H9 (cell line): ENCODE measurements around the gene GRAP2. TPM values are rescaled to one million over a fixed set of nuclear protein-coding genes. Genes with fewer than 3 reads are reported as not detected.

Experiments
- DNase-seq: peaks from one replicate; pipeline ENCODE4 v3.0.0-alpha.2; 2017
- H2AFZ ChIP-seq: one replicate; pipeline ENCODE4 v1.6.1; 2013; ENCODE audit warnings: mild to moderate bottlenecking, low read length, control low read depth, moderate library complexity
- H2AK5ac ChIP-seq: 2 replicates; pipeline ENCODE4 v1.6.1; 2013; ENCODE audit warnings: low read length, control low read depth, mixed read lengths; ENCODE audit not compliant: insufficient read length
- H2BK120ac ChIP-seq: one replicate; pipeline ENCODE4 v1.6.1; 2013; ENCODE audit warnings: low read depth, mild to moderate bottlenecking, low read length, control low read depth, inconsistent platforms; ENCODE audit not compliant: poor library complexity, severe bottlenecking
- H2BK12ac ChIP-seq: 2 replicates; pipeline ENCODE4 v1.6.1; 2013; ENCODE audit warnings: low read length, control low read depth, mixed read lengths, low read depth; ENCODE audit not compliant: insufficient read length
- H2BK15ac ChIP-seq: 2 replicates; pipeline ENCODE4 v1.6.1; 2013; ENCODE audit warnings: low read depth, low read length, control low read depth
- H2BK20ac ChIP-seq: one replicate; pipeline ENCODE4 v1.6.1; 2013; ENCODE audit warnings: low read depth, mild to moderate bottlenecking, low read length, control low read depth, inconsistent platforms; ENCODE audit not compliant: poor library complexity, severe bottlenecking
- H2BK5ac ChIP-seq: 2 replicates; pipeline ENCODE4 v1.6.1; 2013; ENCODE audit warnings: low read length, control low read depth, mixed read lengths; ENCODE audit not compliant: insufficient read length
- H3K14ac ChIP-seq: 2 replicates; pipeline ENCODE4 v1.6.1; 2013; ENCODE audit warnings: low read length, control low read depth; ENCODE audit not compliant: insufficient read depth
- H3K18ac ChIP-seq: 2 replicates; pipeline ENCODE4 v1.6.1; 2013; ENCODE audit warnings: low read depth, mild to moderate bottlenecking, mixed read lengths, low read length, control low read depth; ENCODE audit not compliant: insufficient read length
- H3K23ac ChIP-seq: 2 replicates; pipeline ENCODE4 v1.6.1; 2013; ENCODE audit warnings: low read length, control low read depth, mixed read lengths, low read depth; ENCODE audit not compliant: insufficient read length
- H3K23me2 ChIP-seq: 2 replicates; pipeline ENCODE4 v1.6.1; 2013; ENCODE audit warnings: low read depth, mild to moderate bottlenecking, mixed read lengths, low read length, control low read depth; ENCODE audit not compliant: insufficient read length, poor library complexity, severe bottlenecking
- H3K27ac ChIP-seq: 2 replicates; pipeline ENCODE4 v1.5.1; 2013; ENCODE audit warnings: low read length, control low read depth, mixed read lengths, low read depth; ENCODE audit not compliant: insufficient read length
- H3K27me3 ChIP-seq: 2 replicates; pipeline ENCODE4 v1.6.1; 2013; ENCODE audit warnings: low read length, control low read depth, inconsistent platforms; ENCODE audit not compliant: insufficient read depth
- H3K4ac ChIP-seq: 2 replicates; pipeline ENCODE4 v1.6.1; 2013; ENCODE audit warnings: low read depth, mild to moderate bottlenecking, control low read depth, inconsistent platforms, low read length, moderate library complexity
- H3K4me1 ChIP-seq: 2 replicates; pipeline ENCODE4 v1.6.1; 2013; ENCODE audit warnings: low read length, control low read depth, inconsistent platforms; ENCODE audit not compliant: insufficient read depth
- H3K4me2 ChIP-seq: 2 replicates; pipeline ENCODE4 v1.6.1; 2013; ENCODE audit warnings: low read length, control low read depth, mixed read lengths; ENCODE audit not compliant: insufficient read length, insufficient read depth
- H3K56ac ChIP-seq: 2 replicates; pipeline ENCODE4 v1.6.1; 2013; ENCODE audit warnings: low read depth, mild to moderate bottlenecking, mixed read lengths, low read length, control low read depth; ENCODE audit not compliant: insufficient read length
- H3K79me1 ChIP-seq: 2 replicates; pipeline ENCODE4 v1.6.1; 2013; ENCODE audit warnings: low read depth, mild to moderate bottlenecking, moderate library complexity, low read length, control low read depth, inconsistent platforms; ENCODE audit not compliant: insufficient read depth, poor library complexity, severe bottlenecking
- H3K79me2 ChIP-seq: 2 replicates; pipeline ENCODE4 v1.6.1; 2013; ENCODE audit warnings: low read length, control low read depth, inconsistent platforms; ENCODE audit not compliant: insufficient read depth
- H3K9ac ChIP-seq: 2 replicates; pipeline ENCODE4 v1.6.1; 2013; ENCODE audit warnings: low read length, control low read depth, mixed read lengths; ENCODE audit not compliant: insufficient read length; ENCODE audit errors: extremely low read depth
- H3K9me3 ChIP-seq: one replicate; pipeline ENCODE4 v1.6.1; 2013; ENCODE audit warnings: low read depth, low read length, inconsistent platforms; ENCODE audit not compliant: control insufficient read depth
- H3T11ph ChIP-seq: one replicate; pipeline ENCODE4 v1.6.1; 2013; ENCODE audit warnings: mild to moderate bottlenecking, low read length, control low read depth, inconsistent platforms
- H4K20me1 ChIP-seq: one replicate; pipeline ENCODE4 v1.6.1; 2013; ENCODE audit not compliant: control insufficient read depth, insufficient read length, insufficient read depth
- H4K5ac ChIP-seq: 2 replicates; pipeline ENCODE4 v1.6.1; 2013; ENCODE audit warnings: low read depth, mild to moderate bottlenecking, mixed read lengths, low read length, control low read depth; ENCODE audit not compliant: insufficient read length
- H4K8ac ChIP-seq: replicated peaks from 2 replicates; pipeline ENCODE4 v1.6.1; 2013; ENCODE audit warnings: low read length, control low read depth, mixed read lengths, low read depth; ENCODE audit not compliant: insufficient read length
- H4K91ac ChIP-seq: 2 replicates; pipeline ENCODE4 v1.6.1; 2013; ENCODE audit warnings: low read depth, mild to moderate bottlenecking, moderate library complexity, mixed read lengths, low read length, control low read depth; ENCODE audit not compliant: insufficient read length
- H3K27ac Mint-ChIP-seq, 3 experiments: 2 replicates in 2 of 3; 3 replicates in 1 of 3; pipeline ENCODE4 v1.8.0; 2020 to 2021; ENCODE audit warnings: mixed read lengths in 3 of 3, mild to moderate bottlenecking in 1 of 3, moderate library complexity in 1 of 3
- H3K27me3 Mint-ChIP-seq: 2 replicates; pipeline ENCODE4 v1.8.0; 2021; ENCODE audit warnings: low read depth, mild to moderate bottlenecking, moderate library complexity, mixed read lengths
- H3K36me3 Mint-ChIP-seq, 3 experiments: 2 replicates in 2 of 3; 3 replicates in 1 of 3; pipeline ENCODE4 v1.8.0; 2020 to 2021; ENCODE audit warnings: low read depth in 3 of 3, mixed read lengths in 3 of 3; ENCODE audit not compliant: insufficient read depth in 1 of 3
- H3K4me1 Mint-ChIP-seq, 2 experiments: 2 replicates each; pipeline ENCODE4 v1.8.0; 2020; ENCODE audit warnings: mixed read lengths in 2 of 2
- H3K4me3 Mint-ChIP-seq, 2 experiments: 2 replicates in 1 of 2; 3 replicates in 1 of 2; pipeline ENCODE4 v1.8.0; 2020 to 2021; ENCODE audit warnings: mild to moderate bottlenecking in 2 of 2, mixed read lengths in 2 of 2, moderate library complexity in 1 of 2
- H3K9me3 Mint-ChIP-seq, 2 experiments: 2 replicates in 1 of 2; 3 replicates in 1 of 2; pipeline ENCODE4 v1.8.0; 2020; ENCODE audit warnings: mild to moderate bottlenecking in 2 of 2, mixed read lengths in 2 of 2, moderate library complexity in 1 of 2
- CTCF ChIP-seq: fragments of 200-600 bp; sonication (generic); conservative IDR thresholded peaks from 3 replicates; pipeline ENCODE4 v1.8.0; 2021; ENCODE audit warnings: antibody characterized with exemption, mild to moderate bottlenecking
- WGBS: extraction: QIAGEN DNeasy Blood & Tissue Kit; methylation state at CpG from one replicate; pipeline ENCODE4 v1.1.7; 2013; ENCODE audit warnings: missing lambda C conversion rate, low lambda C conversion rate, mixed read lengths; ENCODE audit not compliant: insufficient read length; ENCODE audit errors: extremely low coverage; 5-methylcytosine and 5-hydroxymethylcytosine counted together
- total RNA-seq: library from RNA; stranded (reverse); gene quantifications from 2 replicates; pipeline ENCODE4 v1.2.1, GENCODE V29; 2021

GRAP2 gene
- total RNA-seq, 1 experiment from 2014 or later, result not detected

- peaks cover 13% of the 10 kb centered on the region for H3K4me1 ChIP-seq
- peak overlapping the region in 2 of 3 experiments; percentile 63 to 74; a peak in 3 of 7 replicates for H3K27ac Mint-ChIP-seq
- no CpG with 5 or more reads among the region's 9 CpGs for WGBS
- no peaks in the 10 kb centered on the region for H3K27me3 ChIP-seq
- no peaks in the 10 kb centered on the region for H3K79me1 ChIP-seq
- peak overlapping the region in 1 of 2 experiments; percentile 20; a peak in 2 of 5 replicates for H3K4me3 Mint-ChIP-seq
- H4K20me1 ChIP-seq, result no peaks in the 10 kb centered on the region
- H3K4me2 ChIP-seq, result peak overlapping the region; percentile 12
- H2BK120ac ChIP-seq, result no peak overlapping the region
- peaks cover 46 to 67% of the 10 kb centered on the region in 2 experiments for H3K4me1 Mint-ChIP-seq
- H2BK12ac ChIP-seq, result no peak overlapping the region
- no peak for TF ChIP-seq CTCF
- H3K27me3 Mint-ChIP-seq, result no peaks in the 10 kb centered on the region
- no peak overlapping the region for H4K5ac ChIP-seq
- no peak overlapping the region for H3K18ac ChIP-seq
- no peak for DNase-seq
- H2BK5ac ChIP-seq, result no peak overlapping the region
- H2BK15ac ChIP-seq, result no peak overlapping the region
- H4K91ac ChIP-seq, result no peak overlapping the region
- no peaks in the 10 kb centered on the region for H3K23me2 ChIP-seq
- H3K9ac ChIP-seq, result no peak overlapping the region
- no peaks in the 10 kb centered on the region for H3K36me3 Mint-ChIP-seq
- H3K27ac ChIP-seq, result no peak overlapping the region
- H3K79me2 ChIP-seq, result no peaks in the 10 kb centered on the region
- H3K9me3 ChIP-seq, result no peaks in the 10 kb centered on the region
- H3K56ac ChIP-seq, result no peak overlapping the region
- no peak overlapping the region for H3K23ac ChIP-seq
- no peak overlapping the region for H2BK20ac ChIP-seq
- H3K4ac ChIP-seq, result no peak overlapping the region
- H2AFZ ChIP-seq, result no peak overlapping the region
- H2AK5ac ChIP-seq, result no peak overlapping the region
- H4K8ac ChIP-seq, result no peak overlapping the region
- H3T11ph ChIP-seq, result no peak overlapping the region
- no peaks in the 10 kb centered on the region for H3K9me3 Mint-ChIP-seq
- no peak overlapping the region for H3K14ac ChIP-seq
Measured at GRCh38 chr22:39940757-39941305, 39.9 kb downstream of the GRAP2 start.
